Neuronal stem cell (in vitro differentiated cells): ENCODE data around the gene VEGFC.
A peak's percentile ranks its signal among the peaks of the same experiment; 100 is the strongest.

Experiments
- DNase-seq: peaks from one replicate; pipeline ENCODE4 v3.0.0-alpha.2; 2013; ENCODE audit warnings: low spot score
- H2AFZ ChIP-seq: one replicate; pipeline ENCODE4 v1.6.1; 2013; ENCODE audit warnings: mild to moderate bottlenecking, low read length, inconsistent platforms
- H2AK5ac ChIP-seq: 2 replicates; pipeline ENCODE4 v1.6.1; 2013; ENCODE audit warnings: low read depth, mild to moderate bottlenecking, inconsistent platforms, low read length, moderate library complexity, mixed read lengths
- H2BK120ac ChIP-seq: 2 replicates; pipeline ENCODE4 v1.6.1; 2013; ENCODE audit warnings: low read depth, mild to moderate bottlenecking, inconsistent platforms, low read length, moderate library complexity, mixed read lengths
- H2BK12ac ChIP-seq: one replicate; pipeline ENCODE4 v1.6.1; 2013; ENCODE audit warnings: low read length, inconsistent platforms
- H2BK15ac ChIP-seq: 2 replicates; pipeline ENCODE4 v1.6.1; 2013; ENCODE audit warnings: mild to moderate bottlenecking, low read length, inconsistent platforms, mixed read lengths
- H2BK5ac ChIP-seq: one replicate; pipeline ENCODE4 v1.6.1; 2013; ENCODE audit warnings: inconsistent platforms, mild to moderate bottlenecking, low read length, moderate library complexity
- H3K14ac ChIP-seq: one replicate; pipeline ENCODE4 v1.6.1; 2013; ENCODE audit warnings: low read length, inconsistent platforms
- H3K18ac ChIP-seq: 2 replicates; pipeline ENCODE4 v1.6.1; 2013; ENCODE audit warnings: low read length, inconsistent platforms
- H3K23ac ChIP-seq: 2 replicates; pipeline ENCODE4 v1.6.1; 2013; ENCODE audit warnings: low read depth, mild to moderate bottlenecking, mixed read lengths, low read length, inconsistent platforms; ENCODE audit not compliant: poor library complexity
- H3K27ac ChIP-seq: replicated peaks from 3 replicates; pipeline ENCODE4 v1.5.1; 2013; ENCODE audit warnings: low read length, inconsistent platforms
- H3K27me3 ChIP-seq, 3 experiments: 2 replicates each; pipeline ENCODE4 v1.6.1; 2013; ENCODE audit warnings: low read length in 3 of 3, mild to moderate bottlenecking in 2 of 3, inconsistent platforms in 1 of 3, low read depth in 1 of 3, mixed read lengths in 1 of 3, moderate library complexity in 1 of 3; ENCODE audit not compliant: control insufficient read depth in 3 of 3, insufficient read depth in 3 of 3
- H3K36me3 ChIP-seq, 2 donors: replicated peaks in 1 of 2; 2 replicates each; pipeline ENCODE4 v1.6.1; 2013; ENCODE audit warnings: low read length in 2 of 2; ENCODE audit not compliant: control insufficient read depth in 2 of 2, insufficient read depth in 2 of 2
- H3K4ac ChIP-seq: 2 replicates; pipeline ENCODE4 v1.6.1; 2013; ENCODE audit warnings: inconsistent platforms, mild to moderate bottlenecking, low read length, moderate library complexity
- H3K4me1 ChIP-seq, 2 donors: 1 replicate in 1 of 2; 2 replicates in 1 of 2; pipeline ENCODE4 v1.6.1; 2013; ENCODE audit warnings: low read length in 2 of 2, low read depth in 1 of 2; ENCODE audit not compliant: control insufficient read depth in 2 of 2, insufficient read depth in 1 of 2
- H3K4me2 ChIP-seq: one replicate; pipeline ENCODE4 v1.6.1; 2013; ENCODE audit warnings: mild to moderate bottlenecking, low read length, inconsistent platforms; ENCODE audit not compliant: insufficient read depth, poor library complexity, severe bottlenecking
- H3K4me3 ChIP-seq, 2 donors: 2 replicates each; pipeline ENCODE4 v1.5.1; 2013; ENCODE audit warnings: low read length in 2 of 2, mild to moderate bottlenecking in 2 of 2, inconsistent platforms in 1 of 2, moderate library complexity in 1 of 2
- H3K79me1 ChIP-seq: one replicate; pipeline ENCODE4 v1.6.1; 2013; ENCODE audit warnings: low read depth, mild to moderate bottlenecking, inconsistent platforms, low read length, moderate library complexity
- H3K9ac ChIP-seq: one replicate; pipeline ENCODE4 v1.6.1; 2013; ENCODE audit warnings: mild to moderate bottlenecking, low read depth, low read length, inconsistent platforms; ENCODE audit not compliant: poor library complexity
- H3K9me3 ChIP-seq, 2 donors: replicated peaks in 1 of 2; 2 replicates each; pipeline versions ENCODE3 to v1.6.1; 2013; ENCODE audit warnings: low read length in 2 of 2, mild to moderate bottlenecking in 2 of 2, inconsistent platforms in 1 of 2, low read depth in 1 of 2, mixed read lengths in 1 of 2, moderate library complexity in 1 of 2; ENCODE audit not compliant: control insufficient read depth in 2 of 2, insufficient read depth in 1 of 2
- H4K8ac ChIP-seq: one replicate; pipeline ENCODE4 v1.6.1; 2013; ENCODE audit warnings: low read depth, mild to moderate bottlenecking, inconsistent platforms, low read length, moderate library complexity
- H4K91ac ChIP-seq: one replicate; pipeline ENCODE4 v1.6.1; 2013; ENCODE audit warnings: low read length, low read depth, mild to moderate bottlenecking, inconsistent platforms; ENCODE audit not compliant: poor library complexity
- WGBS, 2 donors: extraction: QIAGEN DNeasy Blood & Tissue Kit; methylation state at CpG; one replicate each; pipeline ENCODE4 v1.1.7; 2013; ENCODE audit warnings: missing lambda C conversion rate in 2 of 2, mixed read lengths in 1 of 2; ENCODE audit not compliant: insufficient read length in 2 of 2, insufficient replicate concordance in 1 of 2; ENCODE audit errors: extremely low coverage in 2 of 2; 5-methylcytosine and 5-hydroxymethylcytosine counted together

VEGFC gene

GRCh38 chr4:176735300-176735699, 57.4 kb downstream of the VEGFC start:
- Histone ChIP-seq H3K4ac (no peak overlapping the region), H4K91ac (no peak overlapping the region), H2BK120ac (no peak overlapping the region), H3K27ac (no peak overlapping the region), H2BK15ac (no peak overlapping the region), H2BK12ac (no peak overlapping the region), H4K8ac (no peak overlapping the region), H3K27me3 (no peaks in the 10 kb centered on the region), H3K14ac (no peak overlapping the region), H3K18ac (no peak overlapping the region), H3K9me3 (no peaks in the 10 kb centered on the region), H3K79me1 (no peaks in the 10 kb centered on the region), H3K4me3 (no peak overlapping the region), H2BK5ac (no peak overlapping the region), H3K4me2 (no peak overlapping the region), H3K36me3 (no peaks in the 10 kb centered on the region), H3K4me1 (peaks cover 0 to 4% of the 10 kb centered on the region in 2 donors), H3K9ac (no peak overlapping the region), H2AK5ac (no peak overlapping the region), H3K23ac (no peak overlapping the region), H2AFZ (no peak overlapping the region)
- DNase-seq = no peak
- WGBS, 2 donors = no CpG with 5 or more reads among the region's 2 CpGs

GRCh38 chr4:176734461-176734860, 58.3 kb downstream of the VEGFC start:
- H3K79me1 ChIP-seq = no peaks in the 10 kb centered on the region
- no peak overlapping the region for H3K4ac ChIP-seq
- H2AK5ac ChIP-seq = no peak overlapping the region
- WGBS, 2 donors = no CpG with 5 or more reads among the region's 4 CpGs
- no peaks in the 10 kb centered on the region for H3K36me3 ChIP-seq
- no peak overlapping the region for H3K27ac ChIP-seq
- no peak overlapping the region for H3K9ac ChIP-seq
- H2BK5ac ChIP-seq = no peak overlapping the region
- no peak overlapping the region for H3K4me3 ChIP-seq
- no peaks in the 10 kb centered on the region for H3K27me3 ChIP-seq
- no peak overlapping the region for H3K18ac ChIP-seq
- H3K4me1 ChIP-seq = peaks cover 0 to 4% of the 10 kb centered on the region in 2 donors
- H2BK12ac ChIP-seq = no peak overlapping the region
- H3K9me3 ChIP-seq = no peaks in the 10 kb centered on the region
- H3K14ac ChIP-seq = no peak overlapping the region
- H2BK120ac ChIP-seq = no peak overlapping the region
- no peak overlapping the region for H2BK15ac ChIP-seq
- no peak overlapping the region for H4K91ac ChIP-seq
- no peak for DNase-seq
- no peak overlapping the region for H3K4me2 ChIP-seq
- no peak overlapping the region for H2AFZ ChIP-seq
- no peak overlapping the region for H3K23ac ChIP-seq
- H4K8ac ChIP-seq = no peak overlapping the region

- Histone ChIP-seq H2BK120ac (no peak overlapping the region), H3K79me1 (no peaks in the 10 kb centered on the region), H3K9me3 (no peaks in the 10 kb centered on the region), H2AK5ac (no peak overlapping the region), H3K4me2 (no peak overlapping the region), H3K27me3 (no peaks in the 10 kb centered on the region), H2AFZ (no peak overlapping the region), H3K36me3 (no peaks in the 10 kb centered on the region), H2BK12ac (no peak overlapping the region), H3K4ac (no peak overlapping the region), H3K27ac (no peak overlapping the region), H3K4me1 (peaks cover 0 to 3% of the 10 kb centered on the region in 2 donors), H3K4me3 (no peak overlapping the region), H3K23ac (no peak overlapping the region), H3K9ac (no peak overlapping the region), H4K8ac (no peak overlapping the region), H3K14ac (no peak overlapping the region), H4K91ac (no peak overlapping the region), H2BK5ac (no peak overlapping the region), H3K18ac (no peak overlapping the region), H2BK15ac (no peak overlapping the region)
- whole genome bisulfite sequencing, 2 donors = no CpG with 5 or more reads among the region's 3 CpGs
- DNase-seq = no peak
These were observed 63.2 kb downstream of the VEGFC start for GRCh38 chr4:176729489-176729888.

GRCh38 chr4:176726803-176727202, 65.9 kb downstream of the VEGFC start:
- H3K4me3 ChIP-seq = no peak overlapping the region
- no peaks in the 10 kb centered on the region for H3K36me3 ChIP-seq
- H3K4me2 ChIP-seq = no peak overlapping the region
- no peak overlapping the region for H4K91ac ChIP-seq
- no peak overlapping the region for H2BK12ac ChIP-seq
- no peaks in the 10 kb centered on the region for H3K27me3 ChIP-seq
- no peak overlapping the region for H2AK5ac ChIP-seq
- H3K4ac ChIP-seq = no peak overlapping the region
- no peaks in the 10 kb centered on the region for H3K9me3 ChIP-seq
- H2BK5ac ChIP-seq = no peak overlapping the region
- H3K4me1 ChIP-seq = no peaks in the 10 kb centered on the region
- H3K27ac ChIP-seq = no peak overlapping the region
- no peak overlapping the region for H4K8ac ChIP-seq
- H3K18ac ChIP-seq = no peak overlapping the region
- H2BK15ac ChIP-seq = no peak overlapping the region
- H3K79me1 ChIP-seq = no peaks in the 10 kb centered on the region
- H3K9ac ChIP-seq = no peak overlapping the region
- no CpG with 5 or more reads among the region's 8 CpGs for WGBS, 2 donors
- peak overlapping the region; percentile 8 for H2AFZ ChIP-seq
- no peak overlapping the region for H2BK120ac ChIP-seq
- H3K23ac ChIP-seq = no peak overlapping the region
- DNase-seq = no peak
- no peak overlapping the region for H3K14ac ChIP-seq
